Activated T-helper 1 cell treated with anti-CD3 and anti-CD28 coated beads, Interleukin-12 subunit alpha, Interleukin-12 subunit beta, Interleukin-2, Interleukin-4 antibody, amounts not matched to agents 30 ng/mL and 10 ng/mL and 1 ng/mL, durations not matched to agents 14 hours and 24 hours and 36 hours (primary cell): ENCODE measurements around the gene SUSD1. TPM values are rescaled to one million over a fixed set of nuclear protein-coding genes. Genes with fewer than 3 reads are reported as not detected.
"Not testable (repeated sequence)": the region's sequence is repeated elsewhere in the genome, so short reads cannot be mapped to it uniquely, and the experiment has no call there.

ENCODE experiments used
- DNase-seq: peaks from one replicate; pipeline ENCODE4 v3.0.0; 2021; ENCODE audit warnings: low spot score
- H3K27ac Mint-ChIP-seq: one replicate; pipeline ENCODE4 v1.8.0; 2021; ENCODE audit warnings: mild to moderate bottlenecking, mixed read lengths
- H3K27me3 Mint-ChIP-seq: one replicate; pipeline ENCODE4 v1.8.0; 2022; ENCODE audit warnings: mild to moderate bottlenecking, moderate library complexity, mixed read lengths; ENCODE audit not compliant: insufficient read depth
- H3K36me3 Mint-ChIP-seq: one replicate; pipeline ENCODE4 v1.8.0; 2021; ENCODE audit warnings: low read depth, mixed read lengths
- H3K4me1 Mint-ChIP-seq: one replicate; pipeline ENCODE4 v1.8.0; 2021; ENCODE audit warnings: low read depth, mixed read lengths
- H3K4me3 Mint-ChIP-seq: one replicate; pipeline ENCODE4 v1.8.0; 2021; ENCODE audit warnings: mild to moderate bottlenecking, moderate library complexity, mixed read lengths
- H3K9me3 Mint-ChIP-seq: one replicate; pipeline ENCODE4 v1.8.0; 2021; ENCODE audit warnings: mixed read lengths
- intact Hi-C: fragments of 100-400 bp; cut with micrococcal nuclease; formaldehyde crosslinking; loops from one replicate; pipeline ENCODE4 v1.15.1; 2024
- total RNA-seq: library from RNA; stranded (reverse); gene quantifications from 2 replicates; pipeline ENCODE4 v1.2.3, GENCODE V29; 2022

Gene SUSD1
- total RNA-seq, 1 donor from 2014 or later, result 3.7 TPM

DNA sequence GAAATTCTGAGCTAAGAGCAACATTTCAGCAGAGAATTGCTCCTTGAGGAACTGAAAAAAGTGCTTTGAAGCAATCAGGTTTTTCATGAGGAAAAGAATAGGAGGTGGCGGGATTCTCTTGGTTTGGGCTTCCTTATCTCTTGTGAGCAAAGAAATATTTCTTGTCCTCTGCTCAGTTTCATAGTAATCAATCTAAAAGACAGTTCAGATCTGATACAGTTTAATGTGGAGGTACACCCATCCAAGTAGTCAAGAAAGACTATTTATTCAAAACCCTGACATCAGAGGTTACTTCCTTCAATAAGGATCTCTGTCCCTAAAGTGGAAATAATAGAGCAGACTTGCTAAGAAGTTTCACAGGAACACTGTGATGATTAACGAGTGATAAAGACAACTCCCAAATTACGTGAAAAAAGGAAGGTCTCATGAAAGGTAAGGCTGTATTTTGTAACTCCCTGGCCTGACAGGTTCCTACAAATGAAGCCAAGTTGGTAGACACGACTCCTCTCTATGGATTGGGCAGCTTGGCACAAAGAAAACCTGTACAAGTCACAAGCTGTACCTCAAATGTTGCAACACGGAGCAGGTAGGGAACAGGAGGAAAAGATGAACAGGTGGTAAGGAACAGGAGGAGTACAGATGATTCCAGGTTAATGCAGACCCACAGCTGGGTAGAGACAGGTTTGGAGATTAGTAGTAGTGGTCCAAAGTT, 94.1 kb downstream of the SUSD1 start:
- intact Hi-C loops, result no loop called here

DNA sequence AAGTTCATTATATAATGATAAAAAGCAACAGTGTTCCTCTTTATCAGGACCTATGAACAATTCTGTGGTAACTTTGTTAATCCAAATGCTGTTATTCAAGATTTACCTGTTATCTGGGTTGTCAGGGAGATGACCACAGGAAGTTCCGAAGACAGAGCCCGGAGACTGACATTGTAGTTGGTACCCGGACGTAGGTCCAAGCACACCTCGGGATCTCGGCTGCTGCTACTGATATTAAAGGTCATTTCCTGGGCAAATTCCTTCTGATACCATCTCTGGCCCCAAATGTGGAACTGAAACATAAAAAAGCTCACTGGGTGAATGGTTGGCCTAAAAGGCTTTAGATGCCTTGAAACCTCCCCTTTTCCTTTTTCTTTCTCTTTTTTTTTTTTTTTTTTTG, 96.7 kb downstream of the SUSD1 start:
- Mint-ChIP-seq H3K4me3 (no peak overlapping the region), H3K36me3 (peaks cover 20% of the 10 kb centered on the region), H3K9me3 (no peaks in the 10 kb centered on the region), H3K4me1 (peaks cover 27% of the 10 kb centered on the region), H3K27ac (no peak overlapping the region), H3K27me3 (no peaks in the 10 kb centered on the region)
- no peak for DNase-seq
- intact Hi-C loops, result no loop called here

More for the DNA sequence above, 94.1 kb downstream of the SUSD1 start:
- DNase-seq, result no peak
- Mint-ChIP-seq H3K27me3 (no peaks in the 10 kb centered on the region), H3K4me1 (peaks cover 17% of the 10 kb centered on the region), H3K36me3 (peaks cover 13% of the 10 kb centered on the region), H3K9me3 (no peaks in the 10 kb centered on the region), H3K4me3 (no peak overlapping the region), H3K27ac (no peak overlapping the region)

DNA sequence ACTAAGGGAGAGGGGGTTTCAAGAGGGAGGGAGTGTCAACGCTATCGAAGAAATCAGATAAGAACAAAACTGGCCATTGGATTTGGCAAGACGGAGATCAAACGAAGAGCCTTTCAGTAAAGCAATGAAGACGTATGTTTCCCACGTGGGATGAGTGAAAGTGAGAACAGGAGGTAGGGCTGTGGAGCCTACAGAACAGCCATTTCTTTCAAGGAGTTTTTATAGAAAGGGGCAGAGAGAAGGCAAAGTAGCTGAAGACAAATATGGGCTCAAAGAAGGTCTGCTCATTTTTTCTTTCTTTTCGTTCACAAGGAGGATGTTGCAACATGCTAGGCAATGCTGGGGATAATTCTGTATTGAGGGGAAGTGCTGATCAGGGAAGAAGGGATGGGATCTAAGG, 98.3 kb downstream of the SUSD1 start:
- intact Hi-C loops, result no loop called here
- DNase-seq, result no peak
- H3K27ac Mint-ChIP-seq, result no peak overlapping the region

DNA sequence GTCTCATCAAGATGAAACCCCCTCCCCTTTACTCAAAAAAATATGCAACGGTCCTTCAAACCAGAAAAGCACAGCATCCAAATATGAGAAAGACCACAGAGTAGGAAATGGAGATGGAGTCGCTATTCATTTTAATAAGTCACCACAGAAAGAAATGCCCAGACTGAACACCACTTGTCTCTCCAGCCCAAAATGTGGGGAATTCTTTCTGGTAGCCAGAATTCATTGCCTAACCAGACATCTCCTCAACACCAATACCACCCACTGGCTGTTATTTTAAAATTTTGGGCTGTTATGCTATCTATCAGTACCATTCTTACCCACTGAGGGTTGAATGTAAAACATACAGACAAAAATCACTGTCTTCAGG, 100.1 kb downstream of the SUSD1 start:
- Mint-ChIP-seq H3K9me3 (no peaks in the 10 kb centered on the region), H3K4me3 (no peak overlapping the region), H3K27ac (no peak overlapping the region), H3K4me1 (peaks cover 36% of the 10 kb centered on the region), H3K27me3 (no peaks in the 10 kb centered on the region), H3K36me3 (peaks cover 16% of the 10 kb centered on the region)
- intact Hi-C loops, result loop anchor here (2.0 kb wide), 2 partner anchors 62 to 476 kb away; partner anchors contain the start of gene PTGR1
- DNase-seq, result no peak

More for the DNA sequence above, 98.3 kb downstream of the SUSD1 start:
- Mint-ChIP-seq H3K27me3 (no peaks in the 10 kb centered on the region), H3K4me1 (peaks cover 36% of the 10 kb centered on the region), H3K36me3 (peaks cover 18% of the 10 kb centered on the region), H3K9me3 (no peaks in the 10 kb centered on the region), H3K4me3 (no peak overlapping the region)

DNA sequence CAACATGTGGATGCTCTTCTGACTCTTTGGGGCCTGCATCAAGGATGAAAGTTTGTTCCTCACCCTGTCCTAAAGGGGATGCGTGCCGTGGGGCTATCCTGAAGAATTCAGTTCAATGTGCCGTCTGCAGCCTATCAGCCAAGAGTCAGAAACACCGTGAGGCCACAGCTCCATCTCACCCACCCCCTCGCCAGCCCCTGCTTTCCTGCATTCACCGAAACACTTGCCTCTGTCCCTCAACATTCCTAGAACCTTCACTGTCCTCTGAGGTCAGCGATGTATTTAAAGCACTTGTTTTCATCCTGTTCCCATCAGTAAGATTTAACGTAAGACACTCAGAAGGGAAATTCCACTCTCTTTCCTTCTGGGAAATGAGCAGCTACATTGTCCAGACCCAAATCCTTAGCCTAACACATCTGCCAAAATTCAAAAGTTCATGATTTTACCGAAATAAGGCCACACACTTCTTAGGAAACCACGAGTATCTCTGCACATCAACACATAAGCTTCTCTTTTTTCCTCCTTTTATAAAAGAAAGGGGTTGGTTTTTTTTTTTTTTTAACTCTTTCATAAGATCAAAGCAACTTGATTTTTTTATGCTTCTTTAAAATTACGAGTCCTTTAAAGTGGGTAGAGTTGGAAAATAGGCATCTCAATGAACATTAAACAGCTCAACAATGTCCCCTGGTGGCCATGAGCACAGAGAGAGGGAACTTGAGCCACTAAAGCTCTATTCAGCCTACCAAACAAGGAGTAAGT, 100.7 kb downstream of the SUSD1 start:
- Mint-ChIP-seq H3K36me3 (peaks cover 16% of the 10 kb centered on the region), H3K4me1 (peaks cover 36% of the 10 kb centered on the region), H3K9me3 (no peaks in the 10 kb centered on the region), H3K27me3 (no peaks in the 10 kb centered on the region), H3K4me3 (no peak overlapping the region), H3K27ac (no peak overlapping the region)
- peak; percentile 35 for DNase-seq
- intact Hi-C loops, result loop anchor here (1.0 to 2.0 kb wide), 8 partner anchors 37 to 476 kb away; partner anchors contain the start of gene PTGR1

DNA sequence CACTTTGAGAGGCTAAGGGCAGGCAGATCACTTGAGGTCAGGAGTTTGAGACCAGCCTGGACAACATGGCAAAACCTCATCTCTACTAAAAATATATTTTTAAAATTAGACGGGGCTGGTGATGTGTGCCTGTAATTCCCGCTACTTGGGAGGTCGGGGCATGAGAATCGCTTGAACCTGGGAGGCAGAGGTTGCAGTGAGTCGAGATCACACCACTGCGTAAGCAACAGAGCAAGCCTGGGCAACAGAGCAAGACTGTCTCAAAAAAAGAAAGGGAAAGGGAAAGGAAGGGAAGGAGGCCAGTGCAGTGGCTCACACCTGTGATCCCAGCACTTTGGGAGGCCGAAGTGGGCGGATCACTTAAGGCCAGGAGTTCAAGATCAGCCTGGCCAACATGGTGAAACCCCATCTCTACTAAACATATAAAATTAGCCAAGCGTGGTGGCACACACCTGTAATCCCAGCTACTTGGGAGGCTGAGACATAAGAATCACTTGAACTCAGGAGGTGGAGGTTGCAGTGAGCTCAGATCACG, 101.4 kb downstream of the SUSD1 start:
- H3K4me3 Mint-ChIP-seq, H3K9me3 Mint-ChIP-seq, DNase-seq, H3K27me3 Mint-ChIP-seq, H3K27ac Mint-ChIP-seq: not testable (repeated sequence)
- intact Hi-C loops, result loop anchor here (1.0 to 2.0 kb wide), 8 partner anchors 36 to 475 kb away; partner anchors contain the start of gene PTGR1
- peaks cover 18% of the 10 kb centered on the region for H3K36me3 Mint-ChIP-seq
- peaks cover 36% of the 10 kb centered on the region for H3K4me1 Mint-ChIP-seq

DNA sequence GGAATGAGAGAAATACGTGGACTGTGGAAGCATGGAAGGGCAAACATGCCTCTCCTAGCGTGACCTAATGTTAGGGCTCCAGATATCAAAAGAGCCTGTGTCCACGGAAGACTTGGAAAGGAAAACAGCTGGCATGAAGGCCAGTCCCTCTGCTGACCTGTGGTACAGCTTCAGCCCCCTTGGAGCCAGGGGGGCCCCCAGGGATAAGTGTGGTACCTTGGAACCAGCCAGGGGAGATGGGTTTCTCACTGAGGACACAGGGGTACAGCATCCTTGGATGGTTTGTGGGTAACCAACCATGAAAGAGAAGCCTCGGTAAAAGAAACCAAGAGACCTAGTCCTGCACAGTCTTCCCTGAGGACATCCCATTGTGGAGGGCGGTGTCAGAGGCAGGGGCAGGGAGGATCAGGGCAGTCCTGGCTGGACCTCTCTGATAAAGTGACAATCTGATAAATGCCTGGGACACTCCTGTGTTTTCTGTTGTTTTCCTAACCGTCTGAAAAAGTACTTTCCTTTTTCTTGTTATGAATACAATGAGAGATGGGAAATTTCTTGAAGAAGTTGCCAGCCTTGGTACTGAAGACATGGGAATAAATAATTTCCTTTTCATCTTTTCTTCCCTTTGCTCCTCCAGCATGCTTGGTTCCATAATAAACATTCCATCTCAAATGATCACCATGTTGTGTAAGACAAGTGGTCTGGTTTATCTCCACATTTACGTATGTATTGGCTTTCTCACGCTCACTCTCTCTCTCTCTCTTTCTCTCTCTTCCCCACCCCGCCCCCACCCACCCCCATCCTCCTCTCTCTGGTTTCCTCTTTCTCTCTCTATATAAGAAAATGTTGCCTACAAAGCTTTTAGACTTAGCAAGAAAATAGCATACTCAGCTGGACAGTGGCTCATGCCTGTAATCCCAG, 102.1 kb downstream of the SUSD1 start:
- no peak overlapping the region for H3K27ac Mint-ChIP-seq
- intact Hi-C loops, result no loop called here
- no peaks in the 10 kb centered on the region for H3K27me3 Mint-ChIP-seq
- H3K9me3 Mint-ChIP-seq, result no peaks in the 10 kb centered on the region
- H3K4me1 Mint-ChIP-seq, result peaks cover 36% of the 10 kb centered on the region
- DNase-seq, result no peak
- no peak overlapping the region for H3K4me3 Mint-ChIP-seq
- H3K36me3 Mint-ChIP-seq, result peaks cover 20% of the 10 kb centered on the region

DNA sequence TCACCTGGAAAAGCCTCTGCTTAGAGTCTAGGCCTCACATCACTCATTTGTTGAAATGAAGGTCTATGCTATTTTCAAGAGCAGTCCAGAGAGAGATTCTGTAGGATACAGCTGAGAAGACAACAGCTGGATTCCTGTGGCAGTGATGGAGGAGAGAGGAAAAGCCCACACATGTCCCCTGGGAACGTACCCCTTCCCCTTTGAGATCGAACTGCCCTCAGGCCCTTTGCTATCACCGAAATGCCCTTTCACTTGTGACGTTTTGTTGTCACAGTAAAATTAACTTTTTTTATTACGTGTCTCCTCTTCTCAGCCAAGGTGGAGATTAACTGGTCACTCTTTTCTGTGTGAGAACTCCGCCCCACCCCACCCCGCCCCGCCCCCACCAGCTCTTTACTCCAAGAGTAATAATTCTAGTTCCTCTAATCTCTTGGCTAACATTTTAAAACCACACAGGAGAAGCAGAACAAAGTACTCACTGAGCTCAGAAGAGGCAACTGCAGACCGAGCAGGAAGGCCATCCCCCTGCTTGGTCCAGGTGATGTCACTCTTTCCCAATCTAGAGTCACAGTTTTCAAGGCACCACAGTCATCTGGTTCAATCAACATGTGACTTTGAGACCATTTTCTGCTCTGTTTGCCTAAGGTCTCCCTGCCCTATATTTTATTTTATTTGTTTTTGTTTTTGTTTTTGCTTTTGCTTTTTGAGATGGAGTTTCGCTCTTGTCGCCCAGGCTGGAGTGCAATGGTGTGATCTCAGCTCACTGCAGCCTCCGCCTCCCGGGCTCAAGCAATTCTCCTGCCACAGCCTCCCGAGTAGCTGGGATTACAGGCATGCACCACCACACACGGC, 105.6 kb downstream of the SUSD1 start:
- peaks cover 16% of the 10 kb centered on the region for H3K4me1 Mint-ChIP-seq
- no peak overlapping the region for H3K27ac Mint-ChIP-seq
- no peak for DNase-seq
- peaks cover 15% of the 10 kb centered on the region for H3K36me3 Mint-ChIP-seq
- H3K9me3 Mint-ChIP-seq, result no peaks in the 10 kb centered on the region
- no peak overlapping the region for H3K4me3 Mint-ChIP-seq
- intact Hi-C loops, result no loop called here
- H3K27me3 Mint-ChIP-seq, result no peaks in the 10 kb centered on the region

DNA sequence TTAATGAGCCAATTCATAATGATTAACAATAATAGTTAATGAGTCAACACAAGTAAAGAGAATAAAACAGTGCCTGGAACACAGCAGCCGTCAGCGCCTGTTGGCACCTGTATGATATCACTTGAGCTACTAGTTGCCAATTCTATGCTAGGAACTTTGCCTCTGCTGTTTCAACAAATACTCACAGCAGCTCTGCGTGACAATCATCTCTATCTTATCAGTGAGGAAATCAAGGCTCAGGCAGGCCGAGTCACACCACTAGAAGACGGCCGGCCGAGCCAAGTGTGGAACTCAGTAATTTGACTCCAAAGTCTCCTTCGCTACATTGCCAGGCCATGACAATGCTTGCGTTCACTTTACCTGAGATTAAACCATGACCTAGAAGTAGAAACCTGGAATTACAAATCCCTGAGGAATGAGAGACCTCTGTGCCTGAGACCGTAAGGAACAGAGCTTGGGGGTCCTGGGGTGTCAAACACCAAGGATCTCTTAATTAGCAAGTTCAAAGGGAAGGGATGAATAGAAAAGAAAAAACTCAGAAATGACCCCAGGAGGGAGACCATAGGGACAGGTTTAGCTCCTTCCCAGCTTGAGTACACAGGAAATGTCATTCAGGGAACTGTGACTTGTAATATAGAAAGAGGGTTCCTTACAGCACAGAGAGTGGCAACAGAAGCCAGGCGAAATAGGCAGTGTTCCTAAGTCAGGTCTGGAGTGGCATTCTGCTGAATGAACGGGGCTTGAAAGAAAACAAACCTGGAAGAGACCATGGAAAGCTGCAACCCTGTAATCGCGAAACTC, 109.1 kb downstream of the SUSD1 start:
- DNase-seq, result no peak
- intact Hi-C loops, result no loop called here
- no peak overlapping the region for H3K4me3 Mint-ChIP-seq
- no peaks in the 10 kb centered on the region for H3K27me3 Mint-ChIP-seq
- peaks cover 22% of the 10 kb centered on the region for H3K4me1 Mint-ChIP-seq
- H3K9me3 Mint-ChIP-seq, result no peaks in the 10 kb centered on the region
- H3K27ac Mint-ChIP-seq, result no peak overlapping the region
- H3K36me3 Mint-ChIP-seq, result peaks cover 24% of the 10 kb centered on the region

DNA sequence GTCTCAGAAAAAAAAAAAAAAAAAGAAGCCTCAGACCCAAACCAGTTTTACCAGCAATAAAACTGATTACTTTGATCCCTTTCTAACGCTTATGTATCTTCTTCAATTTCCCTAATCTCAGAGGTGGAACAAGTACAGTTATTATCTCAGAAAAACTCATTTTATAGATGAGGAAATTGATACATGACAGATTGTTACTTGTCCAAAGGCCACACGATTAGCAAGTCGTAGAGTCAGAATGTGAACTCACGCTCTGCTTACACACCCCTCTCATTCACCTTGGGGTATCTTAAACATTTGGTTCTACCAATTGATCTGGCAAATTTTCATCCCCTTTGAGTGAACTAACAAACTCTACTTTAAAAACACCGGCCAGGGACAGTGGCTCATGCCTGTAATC, 110.2 kb downstream of the SUSD1 start:
- Mint-ChIP-seq H3K27ac (no peak overlapping the region), H3K36me3 (peaks cover 23% of the 10 kb centered on the region), H3K4me1 (peaks cover 27% of the 10 kb centered on the region), H3K27me3 (no peaks in the 10 kb centered on the region), H3K9me3 (no peaks in the 10 kb centered on the region), H3K4me3 (no peak overlapping the region)
- intact Hi-C loops, result loop anchor here (5.0 kb wide), 1 partner anchor 38 kb away; no protein-coding TSS in a partner anchor
- DNase-seq, result no peak

DNA sequence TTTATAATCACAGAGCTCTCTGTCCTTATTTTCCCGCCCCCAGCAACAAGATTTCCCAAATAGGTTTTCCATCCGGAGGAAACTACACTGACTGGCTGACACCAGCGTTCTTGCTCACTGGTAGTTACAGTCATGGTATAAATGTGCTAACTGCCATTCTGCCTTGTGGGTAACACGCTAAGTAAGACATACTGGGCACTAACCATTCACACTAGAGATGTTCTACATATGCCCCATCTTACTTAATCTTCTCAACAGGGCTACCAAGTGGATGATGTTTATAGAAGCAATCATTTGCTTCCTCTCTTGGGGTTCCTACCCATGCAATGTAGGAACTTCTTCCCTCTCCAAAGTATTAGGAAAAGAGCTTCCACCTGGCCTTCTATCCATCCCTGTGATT, 111.5 kb downstream of the SUSD1 start:
- H3K4me1 Mint-ChIP-seq, result peaks cover 27% of the 10 kb centered on the region
- intact Hi-C loops, result loop anchor here (5.0 kb wide), 1 partner anchor 36 kb away; no protein-coding TSS in a partner anchor
- no peak overlapping the region for H3K27ac Mint-ChIP-seq
- H3K27me3 Mint-ChIP-seq, result no peaks in the 10 kb centered on the region
- H3K4me3 Mint-ChIP-seq, result no peak overlapping the region
- DNase-seq, result no peak
- H3K9me3 Mint-ChIP-seq, result no peaks in the 10 kb centered on the region
- peaks cover 20% of the 10 kb centered on the region for H3K36me3 Mint-ChIP-seq
